Ureter (tissue), 1 donor: ENCODE data around the gene AFG1L. TPM values are rescaled to one million over a fixed set of nuclear protein-coding genes. Genes with fewer than 3 reads are reported as not detected.

Experiments used
- DNase-seq: peaks from one replicate; pipeline ENCODE4 v3.0.0-alpha.2; 2020; ENCODE audit warnings: low spot score
- total RNA-seq: library from RNA; stranded (reverse); gene quantifications from one replicate; pipeline ENCODE4 v1.2.4, GENCODE V29; 2023
- donor health status: DM: yes; HTN: yes; CAD: no.

Gene AFG1L
- total RNA-seq, 1 donor from 2014 or later, result 14.5 TPM

DNA sequence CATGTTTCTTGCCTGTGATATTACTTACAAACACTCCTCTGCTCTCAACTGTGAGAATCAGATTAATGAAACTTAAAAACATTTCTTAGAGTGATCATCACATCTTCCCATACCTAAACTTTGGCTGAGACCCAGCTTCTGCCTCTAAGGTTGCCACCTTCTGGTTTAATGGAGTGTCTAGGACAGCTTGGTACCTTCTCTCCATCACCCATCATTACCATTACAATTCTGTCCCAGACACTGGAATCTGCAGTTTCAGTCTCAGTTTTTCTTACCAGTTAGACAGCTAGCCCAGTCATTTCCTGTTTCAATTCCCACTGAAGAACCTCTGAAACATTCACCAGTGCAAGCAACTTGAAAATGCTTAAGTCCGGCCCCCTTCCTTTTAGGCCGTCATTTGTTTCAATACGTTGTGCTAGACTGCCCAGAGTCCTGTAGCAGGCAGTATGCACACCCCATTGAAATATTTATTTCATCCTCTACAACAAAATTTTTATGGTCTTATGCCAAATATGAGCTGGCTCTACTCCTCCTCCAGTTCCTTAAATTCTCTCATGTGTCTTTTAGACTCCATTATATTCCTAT is 158.8 kb downstream of the AFG1L start:
- no peak for DNase-seq

DNA sequence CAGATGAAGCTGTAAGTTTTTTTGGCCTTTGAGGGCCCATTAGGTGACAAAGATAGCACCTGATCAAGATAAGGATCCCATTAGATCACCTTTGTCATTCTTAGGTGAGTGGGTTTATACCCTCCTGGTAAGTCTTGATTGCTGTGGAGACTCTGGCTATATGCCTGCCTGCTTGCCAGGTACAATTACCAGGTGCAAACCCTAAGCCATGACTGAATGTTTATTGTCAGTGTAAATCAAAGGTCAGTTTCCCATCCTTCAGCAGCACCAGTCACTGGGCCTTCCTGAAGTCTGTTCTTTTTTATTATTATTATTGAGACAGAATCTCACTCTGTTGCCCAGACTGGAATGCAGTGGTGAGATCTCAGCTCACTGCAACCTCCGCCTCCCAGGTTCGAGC is 159.5 kb downstream of the AFG1L start:
- DNase-seq, result no peak

DNA sequence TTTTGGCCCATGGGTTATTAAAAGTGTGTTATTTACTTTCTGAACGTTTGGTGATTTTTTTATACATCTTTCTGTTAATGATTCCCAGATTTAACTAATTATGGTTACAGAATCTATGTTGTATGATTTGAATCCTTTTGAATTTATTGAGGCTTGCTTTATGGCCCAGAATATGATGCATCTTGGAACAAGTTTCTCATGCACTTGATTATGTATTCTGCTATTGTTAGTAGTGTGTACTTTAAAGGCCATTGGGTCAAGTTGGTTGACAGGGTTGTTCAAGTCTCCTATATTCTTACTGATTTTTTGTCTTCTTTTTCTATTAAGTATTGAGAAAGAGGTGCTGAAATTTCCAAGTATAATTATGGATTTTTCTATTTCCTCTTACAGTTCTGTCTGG is 160.8 kb downstream of the AFG1L start:
- DNase-seq, result no peak

DNA sequence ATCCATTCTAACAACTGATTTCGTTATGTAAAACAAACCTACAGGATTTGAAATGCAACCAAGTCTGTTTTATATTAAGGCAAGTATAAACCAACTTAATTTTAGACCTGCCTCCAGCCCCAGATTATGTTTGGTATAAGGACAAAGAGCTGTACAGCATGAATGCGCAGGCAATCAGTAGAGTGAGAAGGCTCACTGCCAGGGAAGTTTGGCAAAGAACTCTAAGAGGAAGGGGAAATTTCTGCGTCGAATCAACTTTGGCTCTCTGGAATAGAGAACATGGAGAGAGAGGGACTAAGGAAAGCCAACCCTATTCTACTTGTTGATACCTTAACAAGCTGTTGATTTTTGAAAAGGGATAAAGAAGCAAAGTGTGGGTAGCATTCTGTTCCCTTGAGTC is 168.9 kb downstream of the AFG1L start:
- no peak for DNase-seq

DNA sequence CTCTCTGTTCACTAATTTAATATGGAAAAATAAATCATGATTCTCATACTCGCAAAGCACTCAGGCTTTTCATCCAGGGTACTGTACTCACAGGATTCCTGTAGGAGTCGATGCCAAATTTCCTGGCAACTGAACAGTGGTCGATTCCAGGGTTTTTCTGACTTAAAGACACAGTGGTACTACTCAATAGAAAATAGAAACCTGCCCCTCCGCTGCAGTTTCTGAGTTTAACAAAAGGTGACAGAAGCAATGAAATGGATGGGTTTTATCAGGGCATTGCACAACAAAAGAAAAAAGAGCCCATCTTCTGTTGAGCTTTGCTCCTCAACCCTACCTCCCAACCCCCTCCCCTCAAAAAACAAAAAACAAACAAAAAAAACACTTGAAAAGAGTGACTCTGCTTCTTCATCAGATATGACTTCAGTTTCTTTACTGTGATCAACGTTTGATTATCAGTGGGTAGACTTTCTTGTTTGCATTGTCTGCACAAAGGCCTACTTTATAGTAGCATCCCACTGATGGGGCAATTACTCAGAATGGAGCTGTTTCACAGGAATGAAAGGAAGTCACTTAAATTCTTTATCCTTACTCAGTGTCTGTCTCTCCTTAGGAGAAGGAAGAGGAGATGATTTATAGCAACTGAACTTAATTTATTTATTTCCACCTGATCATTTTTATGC is 169.7 kb downstream of the AFG1L start:
- DNase-seq, result no peak

DNA sequence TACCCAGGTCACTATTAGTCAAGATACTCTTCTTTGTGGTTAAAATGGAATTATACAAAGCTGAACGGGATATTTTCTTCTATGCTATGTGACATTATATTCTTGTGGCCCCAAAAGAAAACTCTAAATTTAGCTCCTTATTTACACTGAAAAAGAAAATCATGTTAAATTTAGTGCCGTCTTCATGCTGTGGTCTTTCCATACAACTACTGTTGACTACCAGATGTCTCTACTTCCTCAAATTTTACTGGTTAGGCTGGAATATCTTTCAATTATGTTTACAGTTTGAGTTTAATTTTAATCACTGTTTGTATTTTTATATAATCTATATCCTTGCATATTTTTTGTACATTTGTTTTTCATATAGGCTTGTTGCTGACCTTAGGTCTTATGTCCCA is 170.2 kb downstream of the AFG1L start:
- DNase-seq, result no peak

DNA sequence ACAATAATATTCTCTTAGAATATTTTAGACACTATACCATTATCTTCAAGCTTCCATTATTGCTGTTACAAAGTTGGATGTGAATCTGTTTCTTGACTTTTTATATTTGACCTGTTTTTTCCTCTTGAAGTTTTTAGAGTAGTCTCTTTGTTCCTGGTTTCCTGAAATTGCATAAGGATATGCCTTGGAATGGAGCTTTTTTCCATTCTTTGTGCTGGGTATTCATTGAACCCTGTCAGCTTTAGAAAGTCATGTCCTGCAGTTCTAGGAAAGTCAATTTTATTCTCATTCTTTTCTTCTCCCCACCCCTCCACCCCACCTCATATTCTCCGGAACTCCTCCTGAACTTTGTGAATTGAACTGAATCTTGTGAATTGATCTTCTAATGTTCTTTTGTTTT is 173.5 kb downstream of the AFG1L start:
- DNase-seq, result no peak

DNA sequence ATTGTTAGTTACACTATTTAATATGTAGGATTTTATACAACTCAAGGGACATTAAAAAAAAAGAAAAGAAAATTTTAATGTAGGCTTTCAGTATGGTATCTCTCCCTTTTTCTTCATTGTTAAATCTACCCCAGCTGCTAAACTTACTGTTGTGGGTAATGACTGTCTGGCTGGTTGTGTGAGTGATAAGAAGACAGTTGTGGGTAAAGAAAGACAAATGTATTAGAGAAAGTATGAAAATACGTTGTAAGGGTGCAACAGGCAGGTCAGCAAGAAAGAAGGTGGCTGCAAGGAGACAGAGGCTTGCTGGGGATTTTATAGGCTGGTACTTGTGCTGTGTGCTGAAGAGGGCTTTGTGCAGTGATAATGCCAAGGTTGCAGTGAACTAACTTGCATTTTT is 174.5 kb downstream of the AFG1L start:
- DNase-seq, result no peak

DNA sequence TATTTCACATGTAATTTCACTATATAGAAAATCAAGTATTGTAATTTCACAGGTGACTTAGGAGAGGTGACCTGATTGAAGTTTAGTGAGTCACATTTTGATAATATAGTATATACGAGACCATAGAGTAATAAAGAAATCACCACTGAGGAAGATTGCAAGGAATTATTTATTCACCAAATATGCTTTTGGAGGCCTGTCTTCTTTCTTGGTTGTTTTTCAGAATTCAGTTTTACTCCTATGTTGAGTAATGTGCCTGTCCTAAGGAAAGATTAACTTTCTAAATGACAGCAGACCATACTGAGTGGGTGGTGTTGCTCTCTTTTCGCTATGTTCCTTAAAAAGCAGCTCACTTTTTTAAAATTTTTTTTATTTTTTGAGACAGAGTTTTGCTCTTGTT is 178.3 kb downstream of the AFG1L start:
- DNase-seq, result no peak

DNA sequence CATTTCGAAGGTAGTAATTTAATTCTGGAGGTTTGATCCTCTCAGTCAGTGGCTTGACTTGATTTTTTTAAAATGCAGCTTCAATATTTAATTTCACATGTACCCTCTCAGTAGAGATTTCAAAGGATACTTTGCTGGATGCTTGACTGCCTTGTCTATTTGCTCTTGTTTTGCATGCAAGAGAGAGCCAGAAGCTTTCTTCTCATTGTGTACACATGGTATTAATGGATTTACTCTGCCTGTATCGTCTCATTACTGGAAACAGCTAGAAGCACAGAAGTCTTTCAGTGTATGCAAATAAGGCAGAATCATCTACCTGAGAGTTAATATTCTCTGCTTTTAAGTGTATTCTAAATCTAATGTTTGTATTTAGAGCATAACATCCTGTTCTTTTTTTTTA is 181.5 kb downstream of the AFG1L start:
- no peak for DNase-seq

DNA sequence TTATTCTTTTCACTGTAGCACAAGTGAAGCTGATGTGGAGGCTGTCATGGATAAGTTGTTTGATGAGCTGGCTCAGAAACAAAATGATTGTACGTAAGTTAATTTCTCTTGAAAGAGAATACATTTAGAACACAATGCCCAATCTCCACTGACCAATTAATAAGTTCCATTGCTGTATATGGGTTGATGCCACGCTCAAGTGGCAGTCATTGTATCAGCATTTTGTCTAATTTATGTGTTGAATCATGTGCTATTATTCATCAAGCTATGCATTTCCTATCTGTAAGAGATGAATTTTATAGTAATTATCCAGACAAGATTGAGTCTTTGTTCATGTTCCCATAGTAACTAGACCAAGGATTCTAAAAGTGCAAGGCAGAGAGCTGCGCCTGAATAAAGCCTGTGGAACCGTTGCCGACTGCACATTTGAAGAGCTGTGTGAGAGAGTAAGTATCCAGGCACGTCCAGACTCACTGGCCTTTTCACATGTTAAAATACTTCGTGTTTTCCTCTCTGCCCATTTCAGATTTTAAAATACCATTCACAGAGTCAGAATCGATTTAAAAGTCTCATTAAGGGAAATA is 182.1 kb downstream of the AFG1L start:
- no peak for DNase-seq

DNA sequence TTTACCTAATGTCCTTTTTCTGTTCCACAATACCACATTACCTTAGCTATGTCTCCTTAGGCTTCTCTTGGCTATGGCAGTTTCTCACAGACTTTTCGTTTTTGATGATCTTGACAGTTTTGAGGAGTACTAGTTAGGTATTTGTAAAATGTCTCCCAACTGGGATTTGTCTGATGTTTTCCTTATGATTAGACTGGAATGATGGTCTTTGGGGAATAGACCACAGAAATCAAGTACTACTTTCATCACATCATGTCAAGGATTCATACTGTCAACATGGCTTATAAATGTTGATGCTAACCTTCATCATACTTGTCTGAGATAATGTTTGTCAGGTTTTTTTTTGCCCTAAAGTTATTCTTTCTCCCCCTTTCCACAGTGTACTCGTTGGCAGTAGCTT is 187.7 kb downstream of the AFG1L start:
- no peak for DNase-seq

DNA sequence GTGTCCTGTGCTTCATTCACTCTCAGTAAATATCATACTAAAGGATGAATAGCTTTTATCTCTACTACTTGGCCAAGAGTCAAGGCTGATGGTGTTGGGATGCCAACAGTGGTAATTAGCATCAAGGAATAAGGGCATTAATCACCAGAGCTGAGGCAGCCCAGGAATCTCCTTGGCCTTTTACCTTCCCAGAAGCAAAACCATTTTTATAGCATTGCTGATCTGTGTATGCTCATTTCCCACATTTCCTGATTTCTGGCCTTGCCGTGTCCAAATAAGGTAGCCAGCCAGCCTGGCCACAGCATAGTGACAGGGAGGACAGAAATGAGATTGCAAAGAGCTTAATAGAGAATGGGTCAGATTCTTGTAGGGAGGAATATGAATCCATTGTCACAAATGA is 189.2 kb downstream of the AFG1L start:
- DNase-seq, result no peak

DNA sequence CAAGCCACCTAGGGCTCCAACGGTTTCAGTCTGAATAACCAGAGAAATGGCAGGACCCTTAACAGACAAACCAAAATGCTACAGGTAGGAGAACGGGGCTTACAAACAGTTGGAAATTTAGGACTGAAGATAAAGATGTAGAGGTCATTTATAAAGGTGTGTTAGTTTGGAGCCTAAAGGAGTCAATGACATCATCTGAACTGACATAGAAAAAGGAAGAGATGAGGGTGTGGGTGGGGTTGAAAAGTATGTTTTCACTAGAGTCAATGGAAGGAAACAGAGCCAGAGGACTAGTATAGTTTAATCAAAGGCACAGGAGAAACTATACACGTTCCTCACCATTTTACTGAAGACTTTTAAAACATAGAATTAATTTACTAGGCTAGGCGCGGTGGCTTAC is 194.8 kb downstream of the AFG1L start:
- no peak for DNase-seq

DNA sequence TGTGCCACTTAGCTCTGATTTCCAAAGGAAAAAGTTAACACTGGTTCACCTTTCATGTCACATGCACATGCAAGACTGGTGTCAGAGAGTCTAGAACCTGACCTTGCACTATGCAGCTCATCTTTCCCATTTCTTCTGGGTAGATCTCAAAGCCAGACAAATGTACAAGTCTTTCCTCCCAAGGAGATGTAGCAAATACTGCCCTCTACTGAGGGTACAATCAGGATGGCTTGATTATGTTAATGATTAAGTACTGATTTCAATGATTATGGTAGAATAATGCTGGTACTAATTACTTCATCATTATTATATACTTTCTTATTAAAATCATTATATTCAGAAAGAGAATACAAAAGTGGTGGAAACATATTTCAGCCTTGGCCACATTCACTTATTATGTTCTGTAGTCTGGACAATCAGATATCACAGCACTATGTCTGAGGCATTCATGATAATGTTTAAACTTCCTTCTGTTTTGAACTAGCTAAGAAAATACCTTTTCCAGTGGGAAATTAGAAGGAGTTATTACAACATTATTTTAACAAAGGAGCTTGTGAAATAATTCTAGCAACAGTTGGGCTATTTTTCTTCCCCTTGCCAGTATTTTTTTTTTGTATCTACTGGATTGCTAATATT is 197.4 kb downstream of the AFG1L start:
- DNase-seq, result no peak

DNA sequence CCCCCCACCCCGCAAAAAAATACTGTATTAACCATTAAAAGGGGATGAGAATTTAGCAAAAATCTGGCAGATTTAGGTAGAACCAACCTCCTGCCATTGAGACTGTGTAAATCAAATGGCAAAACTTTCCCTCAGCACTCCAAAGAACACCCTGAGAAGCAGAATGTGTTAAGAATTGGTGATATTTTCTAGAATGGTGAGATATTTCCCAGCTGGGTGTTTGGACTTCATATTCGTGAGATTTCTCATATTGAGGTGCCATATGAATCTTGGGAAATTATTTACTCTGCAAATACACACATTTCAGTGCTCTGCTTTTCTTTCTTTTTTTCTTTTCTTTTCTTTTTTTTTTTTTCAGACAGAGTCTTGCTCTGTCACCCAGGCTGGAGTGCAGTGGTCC is 199.6 kb downstream of the AFG1L start:
- no peak for DNase-seq

DNA sequence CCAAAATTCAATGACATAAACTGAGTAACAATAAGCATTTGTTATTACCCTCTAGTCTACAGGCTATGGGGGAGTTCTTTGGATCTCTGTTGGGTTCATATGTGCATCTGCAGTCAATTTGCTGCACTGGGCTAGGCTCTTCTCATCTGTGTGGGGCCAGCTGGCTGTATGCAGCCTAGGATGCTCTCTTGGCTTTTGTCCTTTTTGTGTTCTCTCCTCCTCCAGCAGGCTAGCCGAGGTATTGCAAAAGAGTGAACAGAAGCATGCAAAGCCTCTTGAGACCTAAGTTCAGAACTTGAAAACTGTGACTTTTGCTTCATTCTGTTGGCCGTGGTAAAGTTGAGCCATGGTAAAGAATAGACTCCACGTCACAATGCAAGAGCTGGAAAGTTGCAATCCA is 203.0 kb downstream of the AFG1L start:
- no peak for DNase-seq

DNA sequence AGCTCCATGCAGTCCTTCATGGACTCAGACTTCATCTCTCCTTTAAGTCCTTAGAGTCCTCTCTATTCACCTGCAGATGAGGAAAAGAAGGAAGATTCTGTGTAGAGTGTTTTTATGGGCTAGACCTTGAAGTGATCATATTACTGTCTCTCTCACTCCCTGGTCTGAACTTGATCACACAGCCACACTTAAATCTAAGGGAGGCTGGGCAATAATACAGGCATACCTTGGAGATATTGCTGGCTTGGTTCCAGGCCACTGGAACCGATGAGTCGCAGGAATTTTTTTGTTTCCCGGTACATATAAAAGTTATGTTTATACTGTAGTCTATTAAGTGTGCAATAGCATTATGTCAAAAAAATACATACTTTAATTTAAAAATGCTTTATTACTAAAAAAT is 206.7 kb downstream of the AFG1L start:
- no peak for DNase-seq

DNA sequence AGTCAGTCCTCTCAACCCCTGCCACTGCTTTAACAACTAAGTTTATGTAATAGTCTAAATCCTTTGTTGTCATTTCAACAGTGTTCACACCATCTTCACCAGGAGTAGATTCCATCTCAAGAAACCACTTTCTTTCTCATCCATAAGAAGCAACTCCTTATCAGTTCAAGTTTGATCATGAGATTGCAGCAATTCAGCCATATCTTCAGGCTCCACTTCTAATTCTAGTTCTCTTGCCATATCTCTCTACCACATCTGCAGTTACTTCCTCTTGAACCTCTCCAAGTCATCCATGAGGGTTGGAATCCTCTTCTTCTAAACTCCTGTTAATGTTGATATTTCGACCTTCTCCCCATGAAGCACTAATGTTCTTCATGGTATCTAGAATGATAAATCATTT is 208.0 kb downstream of the AFG1L start:
- no peak for DNase-seq

DNA sequence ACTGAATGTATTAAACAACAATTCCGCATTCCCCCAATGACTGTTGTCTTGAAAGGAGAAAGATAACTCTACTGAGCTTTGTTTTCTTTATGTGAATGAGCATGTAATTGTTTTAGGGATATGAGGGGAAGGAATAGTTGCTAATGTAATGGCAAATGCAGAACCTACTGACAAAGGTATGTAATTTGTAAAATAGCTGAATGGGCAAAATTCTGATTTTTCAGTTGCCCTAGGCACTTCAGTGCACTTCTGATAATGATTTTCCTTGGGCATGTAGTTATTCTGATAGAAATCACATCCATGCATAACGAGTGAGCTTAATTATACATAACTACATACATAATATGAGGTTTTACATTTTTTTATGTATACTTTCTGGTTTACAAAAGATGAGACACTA is 212.5 kb downstream of the AFG1L start:
- no peak for DNase-seq

DNA sequence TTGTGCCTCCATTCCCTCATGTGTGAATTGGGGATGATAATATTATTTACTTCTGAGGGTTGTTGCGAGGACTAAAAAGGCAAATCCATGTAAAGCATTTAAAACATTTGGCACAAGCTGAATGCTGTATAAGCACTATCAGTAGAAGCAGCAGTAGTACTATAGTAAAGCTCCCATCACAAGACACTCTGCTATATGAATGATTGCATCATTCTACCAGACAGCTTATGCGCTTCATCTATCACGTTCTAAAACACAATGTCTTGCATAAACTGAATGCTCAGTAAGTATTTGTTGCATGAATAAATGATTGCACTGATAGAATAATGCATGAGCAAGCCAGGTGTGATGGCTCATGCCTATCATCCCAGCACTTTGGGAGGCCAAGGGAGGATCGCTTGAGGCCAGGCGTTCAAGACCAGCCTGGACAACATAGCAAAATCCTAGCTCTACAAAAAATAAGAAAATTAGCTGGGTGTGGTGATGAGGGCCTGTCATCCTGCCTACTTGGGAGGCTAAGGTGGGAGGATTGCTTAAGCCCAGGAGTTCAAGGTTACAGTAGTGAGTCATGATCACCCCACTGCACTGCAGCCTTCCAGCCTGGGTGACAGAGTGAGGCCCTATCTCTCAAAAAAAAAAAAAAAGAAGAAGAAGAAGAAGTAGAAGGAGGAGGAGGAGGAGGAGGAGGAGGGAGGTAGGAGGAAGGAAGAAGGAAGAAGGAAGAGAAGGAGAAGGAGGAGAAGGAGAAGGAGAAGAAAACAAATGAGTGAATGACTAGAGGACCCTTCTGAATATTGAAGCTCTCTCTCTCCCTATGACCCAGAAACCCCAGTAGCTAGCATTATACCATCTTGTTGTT is 215.8 kb downstream of the AFG1L start:
- no peak for DNase-seq
